T-cell (primary cell): ENCODE data around the gene SNRNP70. TPM values are rescaled to one million over a fixed set of nuclear protein-coding genes. Genes with fewer than 3 reads are reported as not detected.

Source experiments
- ATAC-seq, 4 experiments: fragments of 200-7000 bp in 3 of 4; fragments of 150-1000 bp in 1 of 4; cut with Tn5 transposase; replicated peaks in 1 of 4; 1 replicate in 3 of 4; 2 replicates in 1 of 4; pipeline ENCODE4 v1.10.0; 2021; ENCODE audit warnings: moderate library complexity in 3 of 4, mild to moderate bottlenecking in 2 of 4, moderate number of reproducible peaks in 1 of 4
- CTCF ChIA-PET, 2 donors: fragments of 300-600 bp; sonication (Branson Sonifier 250); formaldehyde crosslinking; loops; one replicate each; lab custom pipeline; 2022; ENCODE audit warnings: antibody characterized with exemption in 2 of 2; lab: Charles Lee
- POLR2A ChIA-PET, 2 donors: fragments of 300-600 bp; sonication (Branson Sonifier 250); formaldehyde crosslinking; loops; one replicate each; lab custom pipeline; 2022; ENCODE audit warnings: antibody characterized with exemption in 2 of 2; lab: Charles Lee
- DNase-seq, 35 experiments: peaks; one replicate each; pipeline versions ENCODE4 v3.0.0 to v3.0.0-alpha.2; 2013 to 2023
- H3K27ac ChIP-seq: one replicate; pipeline ENCODE4 v1.5.1; 2013; ENCODE audit warnings: low read length
- H3K27me3 ChIP-seq, 2 experiments: replicated peaks in 1 of 2; 1 replicate in 1 of 2; 2 replicates in 1 of 2; pipeline versions ENCODE4 v1.6.1 to v1.7.0; 2013; ENCODE audit warnings: low read length in 1 of 2, mixed read lengths in 1 of 2; ENCODE audit not compliant: control insufficient read depth in 2 of 2, insufficient read depth in 2 of 2; ENCODE audit errors: extremely low read depth in 1 of 2
- H3K36me3 ChIP-seq, 2 donors: 1 replicate in 1 of 2; 2 replicates in 1 of 2; pipeline versions ENCODE4 v1.6.1 to v1.7.0; 2013; ENCODE audit warnings: low read length in 1 of 2; ENCODE audit not compliant: control insufficient read depth in 2 of 2, insufficient read depth in 1 of 2; ENCODE audit errors: extremely low read depth in 1 of 2
- H3K4me1 ChIP-seq, 2 experiments: 1 replicate in 1 of 2; 2 replicates in 1 of 2; pipeline versions ENCODE4 v1.6.1 to v1.7.0; 2013; ENCODE audit warnings: low read length in 2 of 2, mixed read lengths in 1 of 2; ENCODE audit not compliant: insufficient read depth in 2 of 2, control insufficient read depth in 1 of 2; ENCODE audit errors: extremely low read depth in 1 of 2
- H3K4me3 ChIP-seq, 2 donors: 1 replicate in 1 of 2; 2 replicates in 1 of 2; pipeline versions ENCODE4 v1.5.1 to v1.7.0; 2013; ENCODE audit warnings: mild to moderate bottlenecking in 2 of 2, low read length in 1 of 2, moderate library complexity in 1 of 2; ENCODE audit not compliant: control insufficient read depth in 1 of 2; ENCODE audit errors: extremely low read depth in 1 of 2
- H3K9me3 ChIP-seq: 2 replicates; pipeline ENCODE4 v1.7.0; 2013
- H3K27ac Mint-ChIP-seq, 2 donors: one replicate each; pipeline ENCODE4 v1.8.0; 2020 to 2021; ENCODE audit warnings: mild to moderate bottlenecking in 2 of 2, mixed read lengths in 2 of 2
- H3K27me3 Mint-ChIP-seq, 2 donors: one replicate each; pipeline ENCODE4 v1.8.0; 2021 to 2022; ENCODE audit warnings: mixed read lengths in 2 of 2
- H3K36me3 Mint-ChIP-seq: one replicate; pipeline ENCODE4 v1.8.0; 2021; ENCODE audit warnings: mixed read lengths
- H3K4me1 Mint-ChIP-seq, 3 donors: one replicate each; pipeline ENCODE4 v1.8.0; 2020 to 2022; ENCODE audit warnings: mixed read lengths in 3 of 3, mild to moderate bottlenecking in 1 of 3
- H3K4me3 Mint-ChIP-seq, 3 donors: one replicate each; pipeline ENCODE4 v1.8.0; 2020 to 2022; ENCODE audit warnings: mild to moderate bottlenecking in 3 of 3, mixed read lengths in 3 of 3, moderate library complexity in 3 of 3
- H3K9me3 Mint-ChIP-seq, 3 donors: one replicate each; pipeline ENCODE4 v1.8.0; 2020 to 2022; ENCODE audit warnings: mixed read lengths in 3 of 3
- WGBS: methylation state at CpG from one replicate; pipeline ENCODE4 v1.1.5; 2013; ENCODE audit warnings: missing lambda C conversion rate; ENCODE audit not compliant: insufficient coverage; 5-methylcytosine and 5-hydroxymethylcytosine counted together
- total RNA-seq, 35 experiments: library from RNA in 6 of 35; stranded (reverse) in 6 of 35; fragments of 120-200 nt in 1 of 35; gene quantifications; one replicate each; pipeline versions ENCODE4 v1.2.1 to v1.2.4 and lab custom pipeline; 2013 to 2026

Gene SNRNP70
- total RNA-seq, 5 donors from 2014 or later (not counting 1 experiment from before 2014, with no cell fraction given): 406 to 704 (median 645) TPM

DNA sequence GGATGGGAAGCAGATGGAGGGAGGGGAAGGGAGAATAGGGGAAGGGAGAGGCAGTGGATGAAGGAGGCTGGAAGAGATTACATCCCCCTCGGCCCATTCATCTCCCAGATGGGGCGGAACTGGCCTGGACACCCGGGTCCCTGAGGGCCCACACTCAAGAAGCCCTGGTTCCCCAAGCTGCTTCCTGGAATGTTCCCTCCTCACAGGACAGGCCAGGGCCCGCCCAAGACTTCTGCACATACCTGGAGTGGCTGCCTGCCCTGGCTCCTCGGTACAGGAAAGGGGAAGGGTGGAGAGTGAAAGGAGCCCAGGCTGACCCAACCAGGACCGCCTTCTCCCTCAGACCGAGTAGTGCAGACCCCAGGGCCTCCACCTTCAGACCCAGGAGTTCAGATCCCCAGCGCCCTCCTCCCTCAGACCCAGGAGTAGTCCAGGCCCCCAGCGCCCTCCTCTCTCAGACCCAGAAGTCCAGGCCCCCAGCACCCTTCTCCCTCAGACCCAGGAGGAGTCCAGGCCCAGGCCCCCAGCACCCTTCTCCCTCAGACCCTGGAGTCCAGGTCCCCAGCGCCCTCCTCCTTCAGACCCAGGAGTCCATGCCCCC is 21.1 kb upstream of the SNRNP70 start:
- Mint-ChIP-seq H3K36me3 (peaks cover 3% of the 10 kb centered on the region), H3K27ac (no peak overlapping the region), H3K27me3 (peaks cover 37 to 64% of the 10 kb centered on the region in 2 donors), H3K4me3 (peak overlapping the region in 1 of 3 donors; percentile 13), H3K9me3 (no peaks in the 10 kb centered on the region), H3K4me1 (peaks cover 0 to 5% (median 3%) of the 10 kb centered on the region in 3 donors)
- peaks cover 0 to 7% of the 10 kb centered on the region in 2 experiments for H3K4me1 ChIP-seq
- H3K27ac ChIP-seq: no peak overlapping the region
- DNase-seq (no peak), ATAC-seq (no peak)
- H3K27me3 ChIP-seq: peaks cover 5 to 83% of the 10 kb centered on the region in 2 experiments
- POLR2A ChIA-PET: interaction anchor here in 1 of 2 donors (0.6 kb wide), 1 partner anchor 138 kb away, joined by 6 read pairs; no protein-coding TSS in a partner anchor
- WGBS: 41% methylated on average over 4 of the region's 10 CpGs
- no peaks in the 10 kb centered on the region for H3K9me3 ChIP-seq
- no peak overlapping the region for H3K4me3 ChIP-seq
- no peaks in the 10 kb centered on the region for H3K36me3 ChIP-seq
- CTCF ChIA-PET: no interaction called here

GRCh38 chr19:49064768-49065611 is 20.3 kb upstream of the SNRNP70 start, which contains the start of gene NTF4:
Gene NTF4 (minus strand): TSS chr19:49064818. CDS start chr19:49061997, 2,821 bp downstream.
- H3K9me3 ChIP-seq: no peaks in the 10 kb centered on the region
- no peak within 1 kb of the TSS for H3K4me3 ChIP-seq
- 7% methylated on average over 44 of the region's 53 CpGs for WGBS
- ChIA-PET CTCF (no interaction called here), POLR2A (interaction anchor here in 1 of 2 donors (0.6 kb wide), 1 partner anchor 137 kb away, joined by 6 read pairs; no protein-coding TSS in a partner anchor)
- peaks cover 3% of the 10 kb centered on the region for H3K36me3 Mint-ChIP-seq
- H3K27me3 Mint-ChIP-seq: peaks cover 44 to 64% of the 10 kb centered on the region in 2 donors
- H3K4me3 Mint-ChIP-seq: peak within 1 kb of the TSS in 1 of 3 donors; percentile 13
- H3K27ac Mint-ChIP-seq: no peak within 1 kb of the TSS
- ATAC-seq: peak in 3 of 4 experiments; percentile 15 to 39 (median 19)
- no peaks in the 10 kb centered on the region for H3K36me3 ChIP-seq
- H3K27me3 ChIP-seq: peaks cover 7 to 83% of the 10 kb centered on the region in 2 experiments
- DNase-seq: no peak
- no peak within 1 kb of the TSS for H3K27ac ChIP-seq
- peaks cover 0 to 5% (median 0%) of the 10 kb centered on the region in 3 donors for H3K9me3 Mint-ChIP-seq
- peaks cover 0 to 7% of the 10 kb centered on the region in 2 experiments for H3K4me1 ChIP-seq
- peaks cover 0 to 5% (median 3%) of the 10 kb centered on the region in 3 donors for H3K4me1 Mint-ChIP-seq

GRCh38 chr19:49065905-49066512 is 19.2 kb upstream of the SNRNP70 start:
- WGBS: no CpG with 5 or more reads among the region's 13 CpGs
- Histone ChIP-seq H3K9me3 (no peaks in the 10 kb centered on the region), H3K4me1 (peaks cover 0 to 7% of the 10 kb centered on the region in 2 experiments), H3K27ac (no peak overlapping the region), H3K4me3 (no peak overlapping the region), H3K27me3 (peaks cover 7 to 89% of the 10 kb centered on the region in 2 experiments), H3K36me3 (no peaks in the 10 kb centered on the region)
- CTCF ChIA-PET: no interaction called here
- Mint-ChIP-seq H3K36me3 (no peaks in the 10 kb centered on the region), H3K27me3 (peaks cover 44 to 68% of the 10 kb centered on the region in 2 donors), H3K27ac (no peak overlapping the region), H3K4me3 (no peak overlapping the region), H3K9me3 (peaks cover 0 to 5% (median 0%) of the 10 kb centered on the region in 3 donors), H3K4me1 (peaks cover 0 to 9% (median 3%) of the 10 kb centered on the region in 3 donors)
- ATAC-seq (no peak), DNase-seq (no peak)
- POLR2A ChIA-PET: no interaction called here

- H3K27me3 Mint-ChIP-seq: peaks cover 46 to 73% of the 10 kb centered on the region in 2 donors
- Histone ChIP-seq H3K4me3 (no peak overlapping the region), H3K27me3 (peaks cover 7 to 81% of the 10 kb centered on the region in 2 experiments), H3K36me3 (no peaks in the 10 kb centered on the region), H3K27ac (no peak overlapping the region), H3K4me1 (peaks cover 0 to 12% of the 10 kb centered on the region in 2 experiments), H3K9me3 (no peaks in the 10 kb centered on the region)
- peaks cover 1 to 11% (median 6%) of the 10 kb centered on the region in 3 donors for H3K4me1 Mint-ChIP-seq
- WGBS: 53% methylated on average over 3 of the region's 3 CpGs
- POLR2A ChIA-PET: no interaction called here
- no peak overlapping the region for H3K4me3 Mint-ChIP-seq
- CTCF ChIA-PET: interaction anchor here (0.6 to 0.7 kb wide), 2 partner anchors 9 to 155 kb away, joined by 3 to 4 read pairs; no protein-coding TSS in a partner anchor
- no peak overlapping the region for H3K27ac Mint-ChIP-seq
- DNase-seq (no peak), ATAC-seq (no peak)
- no peaks in the 10 kb centered on the region for H3K36me3 Mint-ChIP-seq
- H3K9me3 Mint-ChIP-seq: peaks cover 0 to 5% (median 0%) of the 10 kb centered on the region in 3 donors
Observed at GRCh38 chr19:49067554-49067953, 17.7 kb upstream of the SNRNP70 start.

DNA sequence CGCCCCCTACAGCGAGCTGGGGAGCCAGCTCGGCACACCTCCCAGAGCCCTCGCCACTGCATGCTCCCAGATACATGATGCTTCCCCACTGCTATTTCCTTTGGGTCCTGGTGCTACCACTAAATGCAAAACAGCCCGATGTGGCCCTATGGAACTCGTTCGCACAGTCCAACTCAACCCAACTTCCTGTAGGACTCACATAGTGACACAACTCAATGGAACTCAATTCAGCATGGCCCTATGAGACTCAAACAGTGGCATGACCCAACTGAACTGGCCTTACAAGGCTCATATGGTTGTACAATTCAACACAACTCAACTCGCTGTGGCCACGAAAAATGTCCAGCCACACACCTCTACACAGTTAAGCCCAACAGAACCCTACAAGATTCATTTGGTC is 16.2 kb upstream of the SNRNP70 start:
- ChIA-PET CTCF (no interaction called here), POLR2A (no interaction called here)
- Mint-ChIP-seq H3K4me1 (peaks cover 12 to 21% (median 13%) of the 10 kb centered on the region in 3 donors), H3K9me3 (peaks cover 0 to 5% (median 0%) of the 10 kb centered on the region in 3 donors), H3K27me3 (peaks cover 60 to 78% of the 10 kb centered on the region in 2 donors), H3K27ac (no peak overlapping the region), H3K4me3 (no peak overlapping the region), H3K36me3 (no peaks in the 10 kb centered on the region)
- Histone ChIP-seq H3K36me3 (no peaks in the 10 kb centered on the region), H3K4me1 (peaks cover 0 to 19% of the 10 kb centered on the region in 2 experiments), H3K9me3 (no peaks in the 10 kb centered on the region), H3K27me3 (peaks cover 7 to 81% of the 10 kb centered on the region in 2 experiments), H3K4me3 (no peak overlapping the region), H3K27ac (no peak overlapping the region)
- 95% methylated on average over 9 of the region's 9 CpGs for WGBS
- DNase-seq (no peak), ATAC-seq (no peak)

- peaks cover 0 to 12% of the 10 kb centered on the region in 2 experiments for H3K4me1 ChIP-seq
- peaks cover 7 to 80% of the 10 kb centered on the region in 2 experiments for H3K27me3 ChIP-seq
- Mint-ChIP-seq H3K9me3 (peaks cover 0 to 5% (median 0%) of the 10 kb centered on the region in 3 donors), H3K27me3 (peaks cover 66 to 82% of the 10 kb centered on the region in 2 donors), H3K36me3 (no peaks in the 10 kb centered on the region), H3K27ac (peak overlapping the region in 1 of 2 donors; percentile 7), H3K4me3 (no peak overlapping the region), H3K4me1 (peaks cover 12 to 21% (median 12%) of the 10 kb centered on the region in 3 donors)
- no peak for ATAC-seq
- DNase-seq: no peak
- H3K4me3 ChIP-seq: no peak overlapping the region
- ChIA-PET POLR2A (no interaction called here), CTCF (interaction anchor here in 1 of 2 donors (0.6 kb wide), 1 partner anchor 699 kb away, joined by 4 read pairs; no protein-coding TSS in a partner anchor)
- WGBS: 94% methylated on average over 21 of the region's 21 CpGs
- H3K36me3 ChIP-seq: no peaks in the 10 kb centered on the region
- H3K27ac ChIP-seq: no peak overlapping the region
- no peaks in the 10 kb centered on the region for H3K9me3 ChIP-seq
Observed at GRCh38 chr19:49070416-49070815, 14.8 kb upstream of the SNRNP70 start.
